ENCODE measurements around the gene TSR1.

Gene TSR1

DNA sequence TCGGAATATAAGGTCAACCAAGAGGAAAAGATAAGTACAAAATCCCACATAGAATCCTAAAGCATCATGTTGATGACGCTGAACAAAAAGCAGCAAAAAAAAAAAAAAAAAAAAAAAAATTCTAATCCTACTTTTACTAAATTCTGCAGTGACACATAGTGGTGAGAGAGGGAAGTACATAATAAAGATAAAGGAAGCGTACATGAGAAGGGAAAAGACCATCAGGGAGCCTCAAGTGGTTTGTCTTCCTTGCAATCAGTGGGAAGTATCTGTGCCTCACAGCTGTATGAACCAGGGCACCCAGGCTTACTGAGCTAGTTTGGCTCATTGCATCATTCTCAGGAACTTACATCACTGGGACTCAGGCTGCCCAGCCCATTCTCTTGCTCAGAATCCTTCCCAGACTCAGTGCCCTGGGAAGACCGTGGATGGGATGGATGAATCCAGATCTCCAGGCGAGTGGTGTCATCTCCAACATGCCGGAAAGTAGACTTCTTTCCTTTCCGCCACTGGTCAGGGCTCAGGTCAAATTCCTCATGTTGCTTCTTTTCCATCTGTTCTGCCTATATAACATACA, 53.9 kb downstream of the TSR1 start:
- Histone ChIP-seq H3K27me3 (ENCODE audit: control insufficient read depth, insufficient read depth, low read length) (no peaks in the 10 kb centered on the region), H3K4me1 (ENCODE audit: control insufficient read depth, insufficient read depth, low read length) (peaks cover 3% of the 10 kb centered on the region), H3K4me3 (ENCODE audit: low read length) (no peak overlapping the region), H3K27ac (ENCODE audit: low read depth, low read length) (no peak overlapping the region), H3K9ac (ENCODE audit: low read length) (no peak overlapping the region), H3K36me3 (ENCODE audit: control insufficient read depth, insufficient read depth, low read length) (peaks cover 29% of the 10 kb centered on the region)

DNA sequence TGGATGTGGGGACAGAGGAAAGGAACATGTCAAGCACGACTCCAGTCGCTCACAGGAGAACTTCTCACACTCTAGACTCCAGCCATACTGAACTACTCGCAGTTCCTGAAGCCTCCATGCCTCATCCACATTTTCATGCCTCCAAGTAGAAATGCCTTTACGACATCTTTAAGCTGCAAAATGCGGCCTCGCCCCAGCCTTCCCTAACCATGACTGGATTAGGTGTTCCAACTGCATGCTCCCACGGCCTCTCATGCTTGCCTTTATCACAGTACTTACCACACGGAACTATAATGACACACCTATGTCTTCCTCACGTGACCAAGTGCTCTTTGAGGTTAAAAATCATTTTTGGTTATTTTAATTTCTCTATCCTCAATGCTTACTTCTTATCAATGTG, 56.5 kb downstream of the TSR1 start:
- Histone ChIP-seq H3K9ac (ENCODE audit: low read length) (no peak overlapping the region), H3K27ac (ENCODE audit: low read depth, low read length) (no peak overlapping the region)

DNA sequence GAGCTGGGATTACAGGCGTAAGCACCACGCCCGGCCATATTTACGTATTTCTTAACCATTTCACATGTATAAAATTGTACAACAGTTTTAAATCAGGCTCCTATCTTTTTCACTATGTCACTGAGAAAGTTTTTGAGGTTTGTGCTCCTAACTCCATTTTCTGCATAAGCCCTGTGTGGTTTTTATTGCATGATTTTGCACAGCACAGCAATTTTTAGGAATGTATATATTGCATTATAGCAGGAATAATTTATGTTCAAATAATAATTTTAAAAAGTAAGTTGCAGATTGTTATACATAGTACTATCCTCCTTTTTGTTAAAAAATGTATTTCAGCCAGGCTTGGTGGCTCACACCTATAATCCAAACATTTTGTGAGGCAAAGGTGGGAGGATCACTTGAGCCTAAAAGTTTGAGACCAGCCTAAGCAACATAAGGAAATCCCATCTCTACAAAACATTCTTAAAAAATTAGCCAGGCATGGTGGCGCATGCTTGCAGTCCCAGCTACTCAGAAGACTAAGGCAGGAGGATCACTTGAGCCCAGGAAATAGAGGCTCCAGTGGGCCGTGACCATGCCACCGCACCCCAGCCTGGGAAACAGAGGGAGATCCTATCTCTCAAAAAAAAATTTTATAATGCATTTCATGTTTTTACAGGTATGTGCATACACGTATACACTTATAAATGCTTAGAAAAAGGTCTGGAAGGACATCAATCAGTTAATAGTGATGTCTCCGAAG, 58.7 kb downstream of the TSR1 start:
- peaks cover 25% of the 10 kb centered on the region for H3K36me3 ChIP-seq (ENCODE audit: control insufficient read depth, insufficient read depth, low read length)
- no peaks in the 10 kb centered on the region for H3K27me3 ChIP-seq (ENCODE audit: control insufficient read depth, insufficient read depth, low read length)
- H3K4me3 ChIP-seq (ENCODE audit: low read length) = no peak overlapping the region

More for the DNA sequence above, 56.5 kb downstream of the TSR1 start:
- Histone ChIP-seq H3K27me3 (ENCODE audit: control insufficient read depth, insufficient read depth, low read length) (no peaks in the 10 kb centered on the region), H3K36me3 (ENCODE audit: control insufficient read depth, insufficient read depth, low read length) (peaks cover 26% of the 10 kb centered on the region), H3K4me1 (ENCODE audit: control insufficient read depth, insufficient read depth, low read length) (peaks cover 3% of the 10 kb centered on the region), H3K4me3 (ENCODE audit: low read length) (no peak overlapping the region)

DNA sequence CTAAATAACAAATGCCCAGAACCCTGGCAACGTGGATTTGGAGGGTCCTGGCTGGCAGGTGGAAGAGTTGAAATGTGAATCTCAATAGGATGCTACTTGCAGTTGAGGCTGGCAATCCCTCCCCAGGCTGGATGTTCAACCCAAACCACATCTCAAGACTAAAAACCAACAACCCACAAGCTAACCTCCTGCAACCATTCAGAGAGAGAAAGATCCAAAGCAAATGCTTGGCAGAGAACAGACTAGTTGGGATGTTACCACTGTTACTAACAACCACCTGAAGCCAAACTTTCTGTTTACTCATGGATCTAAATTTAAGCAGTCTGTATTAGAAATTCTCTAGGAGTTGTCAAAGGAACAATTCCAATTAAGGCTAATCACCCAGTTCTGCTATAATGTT, 60.5 kb downstream of the TSR1 start:
- Histone ChIP-seq H3K4me3 (ENCODE audit: low read length) (no peak overlapping the region), H3K27ac (ENCODE audit: low read depth, low read length) (no peak overlapping the region)

More for the DNA sequence above, 58.7 kb downstream of the TSR1 start:
- Histone ChIP-seq H3K27ac (ENCODE audit: low read depth, low read length) (no peak overlapping the region), H3K9ac (ENCODE audit: low read length) (no peak overlapping the region), H3K4me1 (ENCODE audit: control insufficient read depth, insufficient read depth, low read length) (peaks cover 3% of the 10 kb centered on the region)

DNA sequence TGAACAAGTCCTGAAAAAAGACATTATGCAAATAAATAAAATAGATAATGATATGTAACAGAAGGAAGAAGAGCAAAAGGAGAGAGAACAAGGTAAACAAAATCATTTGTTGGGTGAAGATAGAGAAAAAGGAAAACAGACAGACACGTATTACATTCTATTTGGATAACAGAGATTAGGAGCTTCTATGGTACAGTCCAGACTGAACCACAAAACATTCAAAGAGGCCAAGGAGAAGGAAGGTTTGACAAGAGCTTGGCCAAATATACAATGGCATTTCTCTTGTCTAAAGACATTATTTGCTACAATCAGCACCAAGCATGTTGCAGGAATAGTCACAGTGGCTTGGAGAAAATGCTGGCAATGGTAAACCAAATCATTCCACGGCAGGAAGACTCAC, 61.8 kb downstream of the TSR1 start:
- Histone ChIP-seq H3K27me3 (ENCODE audit: control insufficient read depth, insufficient read depth, low read length) (no peaks in the 10 kb centered on the region), H3K4me3 (ENCODE audit: low read length) (no peak overlapping the region), H3K36me3 (ENCODE audit: control insufficient read depth, insufficient read depth, low read length) (peaks cover 3% of the 10 kb centered on the region), H3K4me1 (ENCODE audit: control insufficient read depth, insufficient read depth, low read length) (peaks cover 2% of the 10 kb centered on the region), H3K27ac (ENCODE audit: low read depth, low read length) (no peak overlapping the region), H3K9ac (ENCODE audit: low read length) (no peak overlapping the region)

More for the DNA sequence above, 60.5 kb downstream of the TSR1 start:
- H3K9ac ChIP-seq (ENCODE audit: low read length) = no peak overlapping the region
- peaks cover 9% of the 10 kb centered on the region for H3K36me3 ChIP-seq (ENCODE audit: control insufficient read depth, insufficient read depth, low read length)
- H3K27me3 ChIP-seq (ENCODE audit: control insufficient read depth, insufficient read depth, low read length) = no peaks in the 10 kb centered on the region
- H3K4me1 ChIP-seq (ENCODE audit: control insufficient read depth, insufficient read depth, low read length) = no peaks in the 10 kb centered on the region
